Transverse colon (tissue), 4 donors: ENCODE measurements around the gene CYP19A1. TPM values are rescaled to one million over a fixed set of nuclear protein-coding genes. Genes with fewer than 3 reads are reported as not detected.

Source experiments
- DNase-seq: peaks from one replicate; pipeline ENCODE4 v3.0.0-alpha.2; 2019
- H3K27ac ChIP-seq, 4 donors: fragments of 200-600 bp; sonication (generic); 2 replicates each; pipeline ENCODE4 v1.5.1; 2016 to 2018; ENCODE audit warnings: inconsistent platforms in 4 of 4
- H3K27me3 ChIP-seq: fragments of 200-600 bp; sonication (generic); 2 replicates; pipeline ENCODE4 v1.5.1; 2017; ENCODE audit warnings: inconsistent platforms
- H3K36me3 ChIP-seq, 4 donors: fragments of 200-600 bp; sonication (generic); 2 replicates each; pipeline ENCODE4 v1.5.1; 2017 to 2019; ENCODE audit warnings: inconsistent platforms in 4 of 4
- H3K4me1 ChIP-seq, 4 donors: fragments of 200-600 bp; sonication (generic); 2 replicates each; pipeline ENCODE4 v1.5.1; 2017 to 2020; ENCODE audit warnings: inconsistent platforms in 4 of 4
- H3K4me3 ChIP-seq, 4 donors: fragments of 200-600 bp; sonication (generic); 1 replicate in 1 of 4; 2 replicates in 3 of 4; pipeline versions ENCODE4 v1.5.1 to v1.6.1; 2017 to 2019; ENCODE audit warnings: inconsistent platforms in 4 of 4
- H3K9me3 ChIP-seq, 2 donors: fragments of 200-600 bp; sonication (generic); 2 replicates each; pipeline ENCODE4 v1.5.1; 2017 to 2019; ENCODE audit warnings: inconsistent platforms in 2 of 2
- EP300 ChIP-seq: sonication (generic); formaldehyde crosslinking; IDR thresholded peaks from one replicate; pipeline ENCODE4 v1.6.1; 2017; ENCODE audit warnings: antibody characterized with exemption, low read depth
- POLR2A ChIP-seq: fragments of 450-650 bp; IDR thresholded peaks from one replicate; pipeline ENCODE4 v1.6.1; 2016; ENCODE audit warnings: antibody characterized with exemption, mild to moderate bottlenecking, moderate library complexity
- POLR2AphosphoS5 ChIP-seq, 3 donors: sonication (generic); formaldehyde crosslinking; IDR thresholded peaks; one replicate each; pipeline ENCODE4 v1.6.1; 2016; ENCODE audit warnings: antibody characterized with exemption in 3 of 3
- WGBS, 2 donors: methylation state at CpG; one replicate each; pipeline ENCODE4 v1.1.5; 2018; ENCODE audit warnings: low coverage in 1 of 2; 5-methylcytosine and 5-hydroxymethylcytosine counted together
- in situ Hi-C, 4 donors: fragments of 200-750 bp; cut with MboI; loops; one replicate each; pipeline versions ENCODE4 v1.15.0 to v1.15.1; 2017; ENCODE audit warnings: low sequenced_read_pairs in 3 of 4, low pct_ligation_motif_present in 1 of 4, low pct_unique_long_range_greater_than_20kb in 1 of 4
- intact Hi-C: fragments of 100-400 bp; cut with DNase I; formaldehyde crosslinking; loops from one replicate; pipeline ENCODE4 v1.15.1; 2023; ENCODE audit warnings: low total_unique reads
- total RNA-seq, 4 donors: library from RNA; depleted of rRNA; stranded (reverse); fragments of >200 nt; gene quantifications; one replicate each; pipeline ENCODE4 v1.1.0, GENCODE V29; 2016
- TF ChIP-seq, protein P1 (sequence below), 5 experiments: fragments of 200-600 bp in 3 of 5; fragments of 450-650 bp in 2 of 5; sonication (generic) in 3 of 5; IDR thresholded peaks; 1 replicate in 2 of 5; 2 replicates in 3 of 5; pipeline ENCODE4 v1.5.1; 2016 to 2017; ENCODE audit warnings: antibody characterized with exemption in 5 of 5, inconsistent platforms in 3 of 5, mild to moderate bottlenecking in 2 of 5, moderate library complexity in 1 of 5

The CYP19A1 gene
- total RNA-seq, 4 donors from 2014 or later, result not detected

DNA sequence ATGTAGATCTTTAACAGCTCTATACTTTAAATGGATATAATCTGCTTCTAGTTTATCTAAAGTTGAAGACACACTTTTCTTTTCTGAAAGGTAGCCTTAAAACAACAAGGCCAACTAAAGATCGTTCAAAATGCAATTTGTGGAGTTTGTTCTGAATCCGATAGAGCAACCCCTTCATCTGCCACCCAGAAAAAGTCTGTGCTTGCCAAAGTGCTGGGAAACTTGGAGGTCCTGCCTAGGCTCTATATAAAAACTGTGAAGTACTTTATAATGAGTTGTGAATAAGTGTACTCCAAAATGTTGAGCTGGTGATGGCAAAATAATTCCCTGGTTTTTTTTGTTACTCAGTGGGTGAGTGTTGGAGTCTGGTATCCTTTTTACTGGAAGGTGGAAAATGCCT is 15.6 kb upstream of the CYP19A1 start:
- WGBS, 2 donors, result 45 to 53% methylated on average over 2 of the region's 2 CpGs
- peaks cover 0 to 11% (median 3%) of the 10 kb centered on the region in 4 donors for H3K4me1 ChIP-seq
- DNase-seq, result no peak
- H3K36me3 ChIP-seq, result no peaks in the 10 kb centered on the region
- H3K9me3 ChIP-seq, result no peaks in the 10 kb centered on the region
- H3K27ac ChIP-seq, result no peak overlapping the region
- in situ Hi-C loops, result no loop called here
- no peak overlapping the region for H3K4me3 ChIP-seq
- no peaks in the 10 kb centered on the region for H3K27me3 ChIP-seq
- intact Hi-C loops, result no loop called here
- no peak for TF ChIP-seq POLR2AphosphoS5 (IDR thresholded peaks at IDR 0.05)
- TF ChIP-seq EP300, result no peak
- TF ChIP-seq POLR2A, result no peak
- TF ChIP-seq, protein P1, sequence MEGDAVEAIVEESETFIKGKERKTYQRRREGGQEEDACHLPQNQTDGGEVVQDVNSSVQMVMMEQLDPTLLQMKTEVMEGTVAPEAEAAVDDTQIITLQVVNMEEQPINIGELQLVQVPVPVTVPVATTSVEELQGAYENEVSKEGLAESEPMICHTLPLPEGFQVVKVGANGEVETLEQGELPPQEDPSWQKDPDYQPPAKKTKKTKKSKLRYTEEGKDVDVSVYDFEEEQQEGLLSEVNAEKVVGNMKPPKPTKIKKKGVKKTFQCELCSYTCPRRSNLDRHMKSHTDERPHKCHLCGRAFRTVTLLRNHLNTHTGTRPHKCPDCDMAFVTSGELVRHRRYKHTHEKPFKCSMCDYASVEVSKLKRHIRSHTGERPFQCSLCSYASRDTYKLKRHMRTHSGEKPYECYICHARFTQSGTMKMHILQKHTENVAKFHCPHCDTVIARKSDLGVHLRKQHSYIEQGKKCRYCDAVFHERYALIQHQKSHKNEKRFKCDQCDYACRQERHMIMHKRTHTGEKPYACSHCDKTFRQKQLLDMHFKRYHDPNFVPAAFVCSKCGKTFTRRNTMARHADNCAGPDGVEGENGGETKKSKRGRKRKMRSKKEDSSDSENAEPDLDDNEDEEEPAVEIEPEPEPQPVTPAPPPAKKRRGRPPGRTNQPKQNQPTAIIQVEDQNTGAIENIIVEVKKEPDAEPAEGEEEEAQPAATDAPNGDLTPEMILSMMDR (IDR thresholded peaks at IDR 0.05), result no peak

DNA sequence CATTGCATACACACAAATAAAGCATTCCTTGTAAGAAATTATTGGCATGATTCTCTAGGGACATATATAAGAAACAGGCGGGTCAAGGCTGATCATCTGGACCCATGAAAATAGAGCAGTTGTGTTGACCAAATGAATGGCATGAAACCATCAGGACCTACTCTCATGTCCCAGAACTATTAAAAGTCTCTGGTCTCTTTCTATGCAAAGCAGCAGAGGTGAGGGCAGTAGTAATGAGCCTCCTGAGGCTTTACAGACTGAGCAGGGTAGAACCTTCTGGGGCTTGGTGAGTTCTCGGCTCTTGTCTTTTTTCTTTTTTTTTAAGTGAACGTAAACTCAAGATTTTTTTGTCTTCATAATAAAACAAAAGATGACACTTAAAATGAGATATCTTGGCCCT is 12.3 kb upstream of the CYP19A1 start:
- 86 to 88% methylated on average over 3 of the region's 3 CpGs for WGBS, 2 donors
- Histone ChIP-seq H3K4me3 (no peak overlapping the region), H3K36me3 (no peaks in the 10 kb centered on the region), H3K27me3 (no peaks in the 10 kb centered on the region), H3K4me1 (peaks cover 0 to 12% (median 3%) of the 10 kb centered on the region in 4 donors), H3K9me3 (no peaks in the 10 kb centered on the region), H3K27ac (no peak overlapping the region)
- no peak for TF ChIP-seq EP300
- TF ChIP-seq, protein P1 (IDR thresholded peaks at IDR 0.05), result no peak
- no peak for TF ChIP-seq POLR2AphosphoS5 (IDR thresholded peaks at IDR 0.05)
- intact Hi-C loops, result no loop called here
- in situ Hi-C loops, result no loop called here
- no peak for DNase-seq

DNA sequence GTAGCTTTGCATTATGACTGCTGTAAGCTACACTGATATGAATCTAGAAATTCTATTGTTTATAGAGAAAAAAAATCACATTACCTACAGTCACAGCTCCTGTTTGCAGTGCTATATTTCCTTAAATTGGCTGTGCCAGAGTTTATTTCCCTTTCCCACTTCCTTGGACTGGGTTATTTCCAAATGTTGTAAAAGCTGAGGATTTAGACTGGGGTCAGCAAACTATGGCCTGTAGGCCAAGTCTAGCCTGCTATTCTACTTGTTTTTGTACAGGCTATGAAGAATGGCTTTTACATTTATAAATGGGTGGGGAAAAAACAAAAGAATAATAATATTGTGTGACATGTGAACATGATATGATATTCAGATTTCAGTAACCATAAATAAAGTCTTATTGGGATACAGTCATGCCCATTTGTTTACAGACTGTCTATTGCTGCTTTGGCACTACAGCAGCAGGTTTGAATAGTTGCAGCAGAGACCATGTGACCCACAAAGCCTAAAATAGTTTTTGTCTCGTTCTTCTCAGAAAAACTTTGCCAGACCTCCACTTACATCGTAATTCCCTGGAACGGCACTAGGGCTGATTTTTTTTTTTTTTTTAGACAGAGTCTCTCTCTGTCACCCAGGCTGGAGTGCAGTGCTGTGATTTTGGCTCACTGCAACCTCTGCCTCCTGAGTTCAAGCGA is 10.9 kb upstream of the CYP19A1 start:
- H3K4me1 ChIP-seq, result peaks cover 0 to 12% (median 3%) of the 10 kb centered on the region in 4 donors
- H3K9me3 ChIP-seq, result no peaks in the 10 kb centered on the region
- no peak for TF ChIP-seq EP300
- no peak for TF ChIP-seq POLR2AphosphoS5 (IDR thresholded peaks at IDR 0.05)
- TF ChIP-seq, protein P1 (IDR thresholded peaks at IDR 0.05), result no peak
- no peak for TF ChIP-seq POLR2A
- no peak overlapping the region for H3K27ac ChIP-seq
- WGBS, 2 donors, result 47 to 80% methylated on average over 1 to 4 of the region's 4 CpGs
- H3K27me3 ChIP-seq, result peaks cover 3% of the 10 kb centered on the region
- DNase-seq, result no peak
- in situ Hi-C loops, result no loop called here
- H3K4me3 ChIP-seq, result no peak overlapping the region
- H3K36me3 ChIP-seq, result no peaks in the 10 kb centered on the region
- intact Hi-C loops, result no loop called here

- H3K36me3 ChIP-seq, result no peaks in the 10 kb centered on the region
- H3K27me3 ChIP-seq, result peaks cover 6% of the 10 kb centered on the region
- peaks cover 0 to 12% (median 3%) of the 10 kb centered on the region in 4 donors for H3K4me1 ChIP-seq
- H3K9me3 ChIP-seq, result no peaks in the 10 kb centered on the region
- DNase-seq, result no peak
- in situ Hi-C loops, result no loop called here
- intact Hi-C loops, result no loop called here
- WGBS, 2 donors, result 24 to 55% methylated on average over 4 to 5 of the region's 5 CpGs
- no peak overlapping the region for H3K27ac ChIP-seq
- TF ChIP-seq EP300, result no peak
- no peak for TF ChIP-seq POLR2AphosphoS5 (IDR thresholded peaks at IDR 0.05)
- TF ChIP-seq, protein P1 (IDR thresholded peaks at IDR 0.05), result no peak
- TF ChIP-seq POLR2A, result no peak
- H3K4me3 ChIP-seq, result no peak overlapping the region
Measured at GRCh38 chr15:51348688-51349087, 10.3 kb upstream of the CYP19A1 start.
